GM18507 (cell line): ENCODE data around the gene NRL.

Experiments used
- DNase-seq: peaks from one replicate; pipeline ENCODE4 v3.0.0; 2011; ENCODE audit warnings: low read depth; ENCODE audit not compliant: insufficient read length; ENCODE audit errors: extremely low spot score
- FAIRE-seq: peaks from 2 replicates; lab custom pipeline; 2011; peaks lifted over from hg19 to GRCh38; lab: Jason Lieb, UNC

Gene NRL

DNA sequence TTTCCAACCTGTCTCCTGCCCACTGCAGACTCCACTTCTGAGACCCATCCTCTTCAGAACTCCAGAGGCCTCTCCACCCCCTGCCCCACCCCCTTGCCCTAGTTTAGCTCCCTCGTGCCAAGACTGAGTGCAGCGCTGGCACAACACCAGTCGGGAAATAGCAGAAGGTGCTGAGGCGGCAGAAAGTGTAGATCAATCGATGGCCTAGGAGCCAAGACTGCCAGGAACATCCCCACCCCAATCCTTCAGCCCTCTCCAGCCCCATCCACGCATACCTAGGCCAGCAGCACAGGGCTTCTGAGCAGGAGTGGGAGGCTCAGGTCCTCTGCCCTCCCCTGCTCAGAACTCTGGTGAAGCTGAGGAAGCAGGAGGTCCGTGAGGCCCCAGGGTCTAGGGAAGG lies 42.3 kb downstream of the NRL start:
- FAIRE-seq (no peak), DNase-seq (no peak)

DNA sequence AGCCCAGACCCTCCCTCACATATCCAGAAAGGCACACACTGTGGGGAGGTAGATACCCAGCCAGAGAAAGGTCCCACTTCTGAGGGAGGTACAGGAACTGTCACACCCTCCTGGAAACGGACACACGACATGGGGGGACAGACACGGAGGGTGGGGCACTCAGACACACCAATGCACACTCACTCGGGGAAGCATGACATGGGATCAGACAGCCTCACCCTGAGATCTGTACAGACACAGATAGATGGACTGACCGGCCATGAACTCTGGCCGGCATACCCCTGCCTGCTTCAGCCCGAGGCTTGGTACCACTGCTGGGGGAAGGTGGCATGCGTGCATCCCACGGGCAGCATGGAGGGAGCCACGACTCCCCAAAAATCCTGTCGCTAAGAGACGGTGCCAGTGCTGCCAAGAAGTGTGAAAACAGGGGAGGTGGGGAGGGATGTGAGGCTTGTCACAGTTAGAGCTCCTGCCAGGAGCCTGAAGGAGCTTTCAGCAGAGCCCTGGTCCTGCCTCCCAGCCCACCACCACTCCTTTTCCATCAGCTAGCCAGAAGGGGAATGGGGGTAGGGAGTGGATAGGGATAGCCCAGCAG lies 42.8 kb downstream of the NRL start:
- no peak for DNase-seq
- no peak for FAIRE-seq

- DNase-seq: no peak
- FAIRE-seq: no peak
These were observed 43.5 kb downstream of the NRL start, which contains the start of gene CPNE6 for GRCh38 chr14:24071144-24071697. CPNE6 (plus strand) TSS chr14:24071562; CDS start chr14:24072937, 1,375 bp downstream.

DNA sequence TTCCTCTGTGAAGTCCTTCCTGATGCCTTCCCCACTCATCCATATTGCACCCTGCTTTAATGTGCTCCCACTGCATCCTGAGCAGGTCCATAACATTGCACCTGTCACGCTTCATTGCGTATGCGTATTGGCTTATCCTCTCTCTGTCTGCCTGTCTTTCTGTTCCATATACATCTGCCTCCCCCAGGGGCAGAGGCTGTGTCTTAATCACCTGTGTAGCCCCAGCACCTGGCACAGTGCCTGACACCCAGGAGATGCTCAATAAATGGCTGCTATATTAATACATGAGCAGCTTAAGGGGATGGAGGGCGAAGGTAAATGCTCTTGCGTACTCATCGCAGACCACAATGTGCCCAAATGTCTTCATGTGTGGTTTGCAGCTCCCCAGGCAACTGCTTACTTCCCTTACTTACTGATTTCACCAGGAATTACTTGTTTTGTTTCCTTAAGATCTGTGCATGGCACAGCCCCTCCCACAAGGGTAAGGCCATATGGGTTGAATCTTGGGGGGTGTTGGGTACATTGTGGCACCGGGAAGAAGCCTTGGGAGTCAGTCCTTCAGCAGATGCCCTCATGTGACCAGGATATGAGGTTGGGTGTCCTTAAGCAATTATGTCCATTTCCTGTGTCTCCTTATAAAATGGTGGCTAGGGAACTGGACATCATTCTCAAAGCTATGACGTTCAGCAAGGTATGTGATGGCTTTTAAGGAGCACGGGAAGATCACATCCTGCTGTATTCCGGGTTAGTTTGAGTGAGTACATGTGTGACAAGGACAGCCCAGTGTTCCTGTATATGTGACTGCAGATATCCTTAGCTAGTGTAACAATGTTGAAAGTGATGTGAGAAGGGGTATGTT lies 44.2 kb downstream of the NRL start:
- no peak for DNase-seq
- no peak for FAIRE-seq

DNA sequence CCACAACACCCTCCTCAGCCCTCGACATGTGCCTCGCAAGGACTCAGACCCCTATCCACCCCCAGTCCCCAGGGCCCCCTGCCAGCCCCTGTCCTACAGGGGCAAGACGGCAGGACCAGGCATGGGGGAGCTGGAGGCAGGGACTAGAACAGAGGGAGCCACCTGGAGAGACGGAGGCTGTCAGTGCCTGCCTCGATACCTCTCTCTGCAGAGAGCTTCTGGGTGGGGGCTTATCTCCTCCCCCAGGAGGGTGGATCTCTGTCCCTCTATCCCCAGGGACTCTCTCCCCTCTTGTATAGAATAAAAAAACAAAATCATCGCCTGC lies 45.4 kb downstream of the NRL start:
- FAIRE-seq (no peak), DNase-seq (no peak)

DNA sequence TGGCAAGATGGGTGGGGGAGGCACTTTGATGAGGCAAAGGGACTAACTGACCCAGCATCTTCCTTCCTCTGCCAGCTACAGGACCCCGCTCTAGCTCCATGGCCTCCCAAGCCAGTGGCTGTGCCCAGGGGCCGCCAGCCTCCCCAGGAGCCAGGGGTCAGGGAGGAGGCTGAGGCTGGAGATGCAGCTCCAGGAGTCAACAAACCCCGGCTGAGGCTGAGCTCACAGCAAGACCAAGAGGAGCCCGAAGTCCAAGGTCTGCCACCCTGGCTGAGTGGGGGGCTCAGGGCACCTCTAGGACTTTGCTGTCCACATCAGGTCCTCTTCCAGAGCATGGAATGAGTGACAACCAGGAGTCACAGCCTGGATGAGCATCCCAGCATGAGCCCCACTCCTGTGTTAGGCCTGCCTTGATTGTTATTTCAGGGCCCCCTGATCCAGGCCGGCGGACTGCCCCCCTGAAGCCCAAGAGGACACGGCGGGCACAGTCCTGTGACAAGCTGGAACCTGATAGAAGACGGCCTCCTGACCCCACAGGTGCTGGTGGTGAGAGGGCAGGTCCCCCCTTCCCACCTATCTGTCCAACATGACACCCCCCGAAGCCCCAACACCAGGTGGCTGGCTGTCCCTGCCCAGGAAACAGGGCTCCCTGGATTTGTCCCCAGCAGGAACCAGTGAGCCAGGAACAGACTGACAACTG lies 45.9 kb downstream of the NRL start:
- no peak for DNase-seq
- no peak for FAIRE-seq

- FAIRE-seq (no peak), DNase-seq (no peak)
These were observed 47.3 kb downstream of the NRL start for GRCh38 chr14:24067133-24068082.

DNA sequence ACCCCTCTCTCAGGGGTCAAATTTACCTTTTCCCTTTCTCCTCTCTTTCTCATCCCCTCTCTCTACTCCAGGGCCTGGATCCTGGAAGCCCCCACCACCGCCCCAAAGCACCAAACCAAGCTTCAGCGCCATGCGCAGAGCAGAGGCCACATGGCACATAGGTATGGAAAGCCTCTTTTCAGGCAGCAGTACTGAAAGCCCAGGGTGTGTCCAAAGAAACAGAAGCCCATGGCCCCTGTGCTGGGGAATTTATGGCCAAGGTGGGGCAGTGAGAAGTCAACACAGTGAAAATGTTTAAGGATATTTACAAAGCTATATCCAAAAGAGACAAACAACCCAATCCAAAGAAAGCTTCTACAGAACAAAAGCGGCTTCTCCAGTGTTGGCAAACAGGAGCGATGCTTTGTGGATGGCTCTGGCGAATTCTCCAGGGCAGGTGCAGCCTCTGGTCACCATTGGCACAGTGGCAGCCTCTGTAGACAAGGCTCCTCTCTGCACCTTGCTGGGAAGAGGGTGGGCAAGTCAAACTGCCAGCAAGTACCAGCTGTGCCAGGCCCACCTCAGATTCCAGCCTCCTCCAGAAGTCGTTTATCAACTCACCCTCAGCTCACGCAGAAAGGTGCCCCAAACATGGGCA lies 48.1 kb downstream of the NRL start:
- FAIRE-seq: no peak
- no peak for DNase-seq

DNA sequence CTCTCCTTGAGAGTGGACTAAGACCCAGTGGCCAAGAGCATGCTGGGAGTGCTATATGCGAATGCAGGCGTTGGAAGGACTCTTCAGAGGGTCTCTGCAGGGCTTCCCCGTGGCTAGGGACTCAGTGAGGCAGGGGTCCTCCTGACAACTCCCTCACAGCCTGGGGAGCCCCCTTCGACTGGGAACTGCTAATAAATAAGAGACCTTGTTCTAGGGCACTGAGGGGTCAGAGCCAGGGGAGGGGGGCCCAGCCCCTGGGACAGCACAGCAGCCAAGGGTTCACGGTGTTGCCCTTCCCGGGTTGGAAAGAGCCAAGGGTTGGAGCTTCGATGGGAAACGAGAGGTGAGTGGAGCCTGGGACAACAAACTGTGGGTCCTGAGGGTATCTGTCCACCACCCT lies 49.3 kb downstream of the NRL start:
- DNase-seq (no peak), FAIRE-seq (no peak)

GRCh38 chr14:24064856-24065255 lies 49.9 kb downstream of the NRL start:
- no peak for FAIRE-seq
- DNase-seq: no peak

DNA sequence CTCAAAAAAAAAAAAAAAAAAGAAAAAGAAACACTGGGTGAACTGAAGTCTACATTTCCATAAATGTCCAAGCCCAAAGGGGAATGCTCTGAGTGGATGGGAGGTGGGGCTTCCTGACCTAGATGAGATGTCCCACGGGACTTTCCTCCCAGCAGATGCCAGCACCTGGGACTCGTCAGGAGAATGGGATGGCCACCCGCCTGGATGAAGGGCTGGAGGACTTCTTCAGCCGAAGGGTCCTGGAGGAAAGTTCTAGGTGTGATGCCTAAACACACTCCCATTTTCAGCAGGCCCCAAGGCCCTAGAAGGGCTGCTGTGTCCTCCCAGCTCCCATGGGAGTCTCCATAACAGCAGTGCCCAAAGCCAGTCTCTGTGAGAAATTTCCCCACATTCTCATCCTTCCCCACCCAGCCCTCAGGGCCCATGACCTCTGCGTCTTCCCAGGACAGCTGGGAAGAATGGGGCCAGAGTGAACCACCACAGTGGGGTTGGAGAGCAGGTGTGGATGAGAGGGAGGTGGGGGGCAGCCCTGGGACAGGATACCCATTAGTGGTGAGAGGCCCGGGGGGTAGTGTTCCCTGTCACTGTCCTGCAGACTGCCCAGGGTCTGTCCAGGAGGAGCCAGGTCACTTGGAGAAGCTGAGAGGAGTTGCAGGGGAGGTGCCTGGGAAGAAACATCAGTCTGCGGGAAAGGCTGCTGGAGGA lies 50.5 kb downstream of the NRL start:
- FAIRE-seq (no peak), DNase-seq (no peak)

DNA sequence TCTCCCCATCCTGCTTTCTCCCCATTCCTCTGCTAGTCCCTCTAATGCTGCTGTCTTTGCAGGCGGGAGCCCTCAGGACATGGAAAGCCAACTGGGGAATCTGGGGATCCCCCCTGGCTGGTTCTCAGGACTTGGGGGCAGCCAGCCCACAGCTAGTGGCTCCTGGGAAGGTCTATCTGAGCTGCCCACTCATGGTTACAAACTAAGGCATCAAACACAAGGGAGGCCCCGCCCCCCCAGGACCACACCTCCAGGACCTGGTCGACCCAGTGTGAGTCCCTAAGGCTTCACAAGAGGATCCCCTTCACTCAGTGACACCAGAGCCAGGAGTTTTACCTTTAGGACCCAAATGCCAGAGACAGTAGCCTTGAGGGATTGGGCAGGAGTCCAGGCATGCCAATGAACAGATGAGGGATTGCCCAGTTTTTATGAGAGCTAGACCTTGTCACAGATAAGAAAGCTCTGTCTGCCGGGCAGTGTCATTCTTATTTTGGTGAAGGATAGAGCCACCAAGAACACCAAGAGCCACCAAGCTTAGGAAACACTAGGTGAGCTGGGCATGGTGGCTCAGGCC lies 51.4 kb downstream of the NRL start:
- DNase-seq (no peak), FAIRE-seq (no peak)

- FAIRE-seq: no peak
- no peak for DNase-seq
These were observed 52.4 kb downstream of the NRL start for GRCh38 chr14:24062216-24062980.

DNA sequence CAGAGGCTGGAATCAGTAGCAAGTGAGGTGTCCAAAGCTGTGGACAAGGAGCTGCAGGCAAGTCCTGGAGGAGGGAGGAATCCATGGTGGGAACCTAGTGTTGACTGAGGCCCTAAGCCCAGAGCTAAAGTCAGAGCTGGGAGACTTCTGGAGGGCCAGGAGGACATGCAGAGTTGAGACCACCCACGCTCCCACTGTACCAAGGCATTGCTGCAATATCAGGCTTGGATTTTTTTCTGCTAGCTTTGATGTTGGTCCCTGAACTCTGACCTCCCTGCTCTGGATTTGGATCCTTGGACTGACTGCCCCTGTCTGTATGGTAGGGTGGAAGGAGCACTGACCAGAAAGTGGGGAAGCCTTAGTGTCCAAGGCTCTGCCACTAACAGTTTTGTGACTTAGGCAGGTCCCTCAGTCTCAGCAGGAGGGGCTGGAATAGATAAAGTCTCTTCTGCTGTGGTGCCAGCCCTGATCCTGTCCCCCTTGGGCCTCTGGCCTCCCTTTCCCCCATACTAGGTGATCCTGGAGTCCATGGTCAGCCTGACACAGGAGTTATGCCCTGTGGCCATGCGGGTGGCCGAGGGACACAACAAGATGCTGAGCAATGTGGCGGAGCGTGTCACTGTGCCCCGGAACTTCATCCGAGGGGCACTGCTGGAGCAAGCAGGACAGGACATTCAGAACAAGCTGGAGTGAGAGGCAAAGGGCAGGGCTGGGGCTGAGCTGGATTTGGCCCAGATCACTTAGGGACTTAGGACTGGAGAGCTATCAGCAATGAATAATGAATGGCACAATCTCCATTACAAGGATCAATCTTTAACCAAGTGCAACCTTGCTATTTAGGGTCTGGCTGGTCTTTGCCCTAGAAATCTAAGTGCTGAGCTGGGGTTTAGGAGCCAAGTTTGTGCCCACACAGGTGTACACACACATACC lies 53.5 kb downstream of the NRL start:
- FAIRE-seq (no peak), DNase-seq (no peak)

DNA sequence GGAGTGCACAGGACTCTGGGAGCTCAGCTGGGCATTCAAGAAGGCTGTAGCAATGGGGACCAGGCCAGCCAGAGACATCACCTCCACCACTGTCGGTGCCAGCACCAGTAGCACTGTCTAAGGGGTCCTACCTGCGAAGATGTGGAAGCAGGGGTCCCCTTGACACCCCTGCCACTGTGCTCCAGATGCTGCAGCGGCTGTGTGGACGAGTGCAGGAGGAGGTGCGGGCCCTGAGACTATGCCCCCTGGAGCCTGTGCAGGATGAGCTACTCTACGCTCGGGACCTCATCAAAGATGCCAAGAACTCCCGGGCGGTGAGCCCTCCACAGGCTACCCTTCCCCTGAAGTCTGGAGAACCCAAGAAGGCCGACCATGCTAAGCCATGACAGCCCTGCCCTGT lies 54.3 kb downstream of the NRL start:
- DNase-seq (no peak), FAIRE-seq (no peak)

DNA sequence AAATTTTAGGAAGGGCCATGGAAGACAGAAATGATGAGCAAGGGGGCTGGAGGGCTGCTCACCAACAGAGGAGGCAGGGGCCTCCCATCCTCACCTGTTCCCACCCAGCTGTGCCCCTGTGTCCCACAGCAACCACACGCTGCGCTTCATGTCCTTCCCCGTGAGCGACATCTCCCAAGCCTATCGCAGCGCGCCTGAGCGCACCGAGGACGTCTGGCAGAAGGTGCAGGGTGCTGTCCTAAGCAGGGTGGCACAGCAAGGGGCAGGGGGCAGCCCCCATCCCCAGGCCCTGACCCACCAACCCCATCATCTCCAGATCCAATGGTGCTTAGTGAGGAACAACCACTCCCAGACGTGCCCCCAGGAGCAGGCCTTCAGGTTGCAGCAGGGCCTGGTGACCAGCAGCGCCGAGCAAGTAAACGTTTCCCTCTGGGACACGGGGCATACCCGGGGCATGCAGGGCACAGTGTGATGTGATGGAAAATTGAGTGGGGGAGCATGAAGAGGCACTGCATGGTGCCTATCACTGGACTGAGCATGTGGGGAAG lies 54.8 kb downstream of the NRL start:
- no peak for FAIRE-seq
- DNase-seq: no peak
